AG08395 (cell line): Measurements from ENCODE around the gene GMPR2.
A peak's percentile ranks its signal among the peaks of the same experiment; 100 is the strongest.

Experiments
- DNase-seq: peaks from one replicate; pipeline ENCODE4 v3.0.0; 2012; ENCODE audit warnings: mixed read lengths, low spot score

The GMPR2 gene

GRCh38 chr14:24252289-24253124 is 19.8 kb downstream of the GMPR2 start:
- DNase-seq = no peak

GRCh38 chr14:24253936-24254335 is 21.2 kb downstream of the GMPR2 start:
- DNase-seq = no peak

- no peak for DNase-seq
Observed at GRCh38 chr14:24254630-24255392, 22.1 kb downstream of the GMPR2 start.

- DNase-seq = no peak
Observed at GRCh38 chr14:24255438-24255837, 22.7 kb downstream of the GMPR2 start.

- DNase-seq = no peak
Observed at GRCh38 chr14:24255931-24256711, 23.4 kb downstream of the GMPR2 start.

- no peak for DNase-seq
Observed at GRCh38 chr14:24256960-24257359, 24.2 kb downstream of the GMPR2 start.

GRCh38 chr14:24258119-24258518 is 25.4 kb downstream of the GMPR2 start:
- DNase-seq = no peak

GRCh38 chr14:24258548-24259265 is 26.0 kb downstream of the GMPR2 start:
- no peak for DNase-seq

GRCh38 chr14:24259282-24260025 is 26.7 kb downstream of the GMPR2 start:
- DNase-seq = peak; percentile 81

GRCh38 chr14:24260026-24260779 is 27.5 kb downstream of the GMPR2 start:
- no peak for DNase-seq

GRCh38 chr14:24260780-24261157 is 28.0 kb downstream of the GMPR2 start:
- DNase-seq = no peak

GRCh38 chr14:24261256-24261968 is 28.7 kb downstream of the GMPR2 start:
- no peak for DNase-seq

- DNase-seq = no peak
Observed at GRCh38 chr14:24261969-24262327, 29.2 kb downstream of the GMPR2 start.

- DNase-seq = no peak
Observed at GRCh38 chr14:24262821-24263733, 30.3 kb downstream of the GMPR2 start, which contains the start of gene TGM1. Gene TGM1, minus strand, starts transcription at chr14:24263177. Its CDS starts 825 bp downstream, at chr14:24262352.

- no peak for DNase-seq
Observed at GRCh38 chr14:24263848-24264247, 31.1 kb downstream of the GMPR2 start.

- DNase-seq = no peak
Observed at GRCh38 chr14:24264298-24264697, 31.6 kb downstream of the GMPR2 start.

- DNase-seq = no peak
Observed at GRCh38 chr14:24266344-24267244, 33.9 kb downstream of the GMPR2 start.

- DNase-seq = no peak
Observed at GRCh38 chr14:24267516-24267915, 34.8 kb downstream of the GMPR2 start.
